GM18951 (cell line): ENCODE measurements around the gene NOVA2.

Experiments used
- POLR2A ChIP-seq: IDR thresholded peaks from 4 replicates; pipeline ENCODE4 v1.6.1; 2011; ENCODE audit warnings: mild to moderate bottlenecking; ENCODE audit not compliant: insufficient read length, insufficient read depth; ENCODE audit errors: extremely low read depth
- in situ Hi-C: fragments of 300-500 bp; cut with MboI; formaldehyde crosslinking; loops from one replicate; pipeline ENCODE4 v1.12.0; 2022; ENCODE audit warnings: low sequenced_read_pairs, mixed read lengths, inconsistent platforms; ENCODE audit not compliant: unreplicated experiment

Gene NOVA2

GRCh38 chr19:45917421-45918091, 56.1 kb downstream of the NOVA2 start:
- TF ChIP-seq POLR2A: no peak
- in situ Hi-C loops: no loop called here

GRCh38 chr19:45913874-45914830, 59.5 kb downstream of the NOVA2 start, which contains the start of gene NANOS2:
NANOS2 (minus strand) TSS chr19:45914778; CDS start chr19:45914693, 85 bp downstream.
- in situ Hi-C loops: no loop called here
- TF ChIP-seq POLR2A: no peak

DNA sequence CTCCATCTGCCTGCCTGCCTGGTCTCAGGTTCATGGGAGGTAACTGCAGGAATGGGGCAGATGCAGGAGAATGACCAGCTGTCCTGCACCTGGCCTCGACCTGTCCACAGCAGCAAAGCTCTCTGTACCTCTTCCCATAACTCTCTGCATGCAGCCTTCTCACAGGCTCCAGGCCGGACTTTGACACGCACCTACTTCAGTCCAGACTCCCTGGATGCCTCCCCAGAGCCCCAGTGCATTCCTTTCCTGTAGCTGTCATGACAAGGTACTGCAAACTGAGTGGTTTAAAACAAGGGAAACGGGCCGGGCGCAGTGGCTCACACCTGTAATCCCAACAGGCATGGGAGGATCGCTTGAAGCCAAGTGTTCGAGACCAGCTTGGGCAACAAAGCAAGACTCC, 62.4 kb downstream of the NOVA2 start:
- in situ Hi-C loops: no loop called here
- TF ChIP-seq POLR2A: no peak

DNA sequence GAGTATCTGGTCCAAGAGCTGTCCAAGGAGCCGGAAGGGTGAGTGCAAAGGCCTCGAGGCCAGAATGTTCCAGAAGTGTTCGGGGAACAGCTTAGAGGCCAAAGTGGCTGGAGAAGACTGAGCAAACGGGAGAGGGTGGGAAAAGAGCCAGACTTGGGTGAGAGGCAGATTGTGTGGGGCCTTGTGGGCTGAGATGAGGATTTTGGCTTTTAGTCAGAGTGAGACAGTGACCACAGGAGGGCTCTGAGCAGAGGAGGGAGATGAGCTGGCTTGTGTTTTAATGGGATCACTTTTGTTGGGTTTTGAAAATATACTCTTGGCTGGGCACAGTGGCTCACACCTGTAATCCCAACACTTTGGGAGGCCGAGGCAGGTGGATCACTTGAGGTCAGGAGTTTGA, 64.7 kb downstream of the NOVA2 start:
- in situ Hi-C loops: no loop called here
- TF ChIP-seq POLR2A: no peak

DNA sequence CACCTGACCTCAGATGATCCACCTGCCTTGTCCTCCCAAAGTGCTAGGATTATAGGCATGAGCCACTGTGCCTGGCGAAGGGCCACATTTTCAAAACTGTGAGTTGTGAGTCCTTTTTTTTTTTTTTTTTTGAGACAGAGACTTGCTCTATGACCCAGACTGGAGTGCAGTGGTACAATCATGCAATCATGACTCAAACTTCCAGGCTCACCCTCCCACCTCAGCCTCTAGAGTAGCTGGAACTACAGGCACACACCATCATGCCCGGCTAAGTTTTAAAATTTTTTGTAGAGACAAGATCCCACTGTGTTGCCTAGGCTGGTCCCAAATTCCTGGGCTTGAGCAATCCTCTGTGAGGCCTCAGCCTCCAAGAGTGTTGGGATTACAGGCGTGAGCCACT, 67.4 kb downstream of the NOVA2 start:
- in situ Hi-C loops: no loop called here

GRCh38 chr19:45905011-45905410, 68.7 kb downstream of the NOVA2 start:
- no peak for TF ChIP-seq POLR2A
- in situ Hi-C loops: no loop called here

More for the DNA sequence above, 67.4 kb downstream of the NOVA2 start:
- no peak for TF ChIP-seq POLR2A

- in situ Hi-C loops: no loop called here
- TF ChIP-seq POLR2A: peak; percentile 95
Measured at GRCh38 chr19:45902651-45903625, 70.7 kb downstream of the NOVA2 start.

DNA sequence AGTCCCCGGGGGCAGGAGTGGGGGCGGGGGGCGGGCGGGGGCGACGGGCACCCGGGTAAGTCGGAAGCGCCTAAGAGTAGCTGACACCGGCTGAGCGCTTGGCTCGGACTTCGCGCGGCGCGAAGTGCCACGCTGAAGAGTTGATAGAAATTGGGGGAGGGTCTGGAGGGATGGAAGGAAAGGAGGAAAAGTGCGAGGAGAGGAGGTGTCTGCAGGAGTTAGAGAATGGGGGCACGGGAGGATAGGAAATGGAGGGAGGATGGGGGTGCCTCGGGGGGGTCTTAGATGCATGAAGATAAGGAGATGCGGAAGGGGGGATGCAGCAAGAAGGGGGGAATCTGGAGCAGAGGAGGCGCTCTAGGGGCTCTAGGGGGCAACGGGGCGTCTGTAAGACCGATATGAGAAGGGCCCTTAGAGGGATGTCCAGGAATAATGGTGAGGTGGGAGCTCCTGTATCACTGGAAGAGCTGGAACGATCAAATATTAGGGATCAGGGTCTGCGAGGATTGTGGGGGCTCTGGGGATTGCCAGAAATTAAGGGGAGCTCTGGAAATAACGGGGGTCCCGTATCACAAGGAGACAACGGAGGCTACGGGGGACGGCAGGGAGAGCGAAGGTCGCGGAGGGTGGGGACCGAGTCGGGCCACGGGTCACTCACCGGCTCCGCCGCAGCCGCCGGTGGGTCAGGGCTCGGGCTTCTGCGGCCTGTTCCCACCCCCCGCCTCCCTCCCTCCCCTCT, 71.6 kb downstream of the NOVA2 start, which contains the start of gene MYPOP:
Gene MYPOP, minus strand, starts transcription at position 702 of the 739 bp plus-strand sequence. CDS start 840 bp downstream, outside the sequence.
- no peak for TF ChIP-seq POLR2A
- in situ Hi-C loops: no loop called here

- in situ Hi-C loops: no loop called here
- no peak for TF ChIP-seq POLR2A
Measured at GRCh38 chr19:45901432-45901911, 72.2 kb downstream of the NOVA2 start.

DNA sequence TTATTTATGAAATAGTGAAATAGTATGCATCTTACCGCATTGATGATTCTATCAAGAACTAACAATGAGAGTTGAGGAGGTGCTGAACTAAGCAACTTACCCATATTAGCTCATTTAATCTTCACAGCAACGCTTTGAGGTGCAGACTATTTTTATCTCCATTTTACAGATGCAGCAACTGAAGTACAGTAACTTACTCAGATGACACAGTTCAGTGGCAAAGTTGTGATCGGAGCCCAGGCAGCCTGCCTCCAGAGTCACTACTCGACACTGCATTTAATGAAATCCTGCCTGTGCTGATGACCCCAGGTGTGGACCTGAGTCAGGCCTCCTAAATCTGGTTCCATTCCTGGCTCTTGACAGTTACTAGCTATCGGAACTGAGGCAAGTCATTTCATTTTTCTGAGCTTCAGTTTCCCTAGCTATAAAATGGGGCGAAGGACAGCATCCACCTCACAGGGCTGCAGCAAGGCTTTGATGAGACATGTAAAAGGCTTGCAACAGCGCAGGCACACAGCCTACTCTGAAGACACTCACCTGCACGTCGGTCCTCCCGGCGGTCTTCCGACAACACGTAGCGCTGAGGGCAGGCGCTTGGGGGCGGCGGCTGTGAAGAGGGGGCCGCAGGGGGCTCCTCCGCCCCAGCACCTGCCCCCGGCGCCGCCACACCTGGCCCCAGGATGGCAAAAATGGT, 72.8 kb downstream of the NOVA2 start:
- in situ Hi-C loops: no loop called here
- no peak for TF ChIP-seq POLR2A

GRCh38 chr19:45899919-45900589, 73.6 kb downstream of the NOVA2 start:
- TF ChIP-seq POLR2A: no peak
- in situ Hi-C loops: no loop called here
